Upper lobe of left lung (tissue), 6 donors: ENCODE results near the gene KCP. TPM values are rescaled to one million over a fixed set of nuclear protein-coding genes. Genes with fewer than 3 reads are reported as not detected.

Source experiments
- ATAC-seq, 2 donors: fragments of 200-7000 bp; cut with Tn5 transposase; one replicate each; pipeline ENCODE4 v1.9.1; 2022; ENCODE audit warnings: mild to moderate bottlenecking in 2 of 2, moderate library complexity in 2 of 2; ENCODE audit not compliant: low FRiP score in 2 of 2
- DNase-seq, 2 donors: peaks; one replicate each; pipeline ENCODE4 v3.0.0-alpha.2; 2019 to 2020
- H3K27ac ChIP-seq, 4 donors: fragments of 200-600 bp; sonication (generic); one replicate each; pipeline ENCODE4 v1.5.1; 2016 to 2019
- H3K27me3 ChIP-seq, 4 donors: fragments of 200-600 bp; sonication (generic); one replicate each; pipeline ENCODE4 v1.5.1; 2017 to 2019
- H3K36me3 ChIP-seq, 4 donors: fragments of 200-600 bp; sonication (generic); one replicate each; pipeline ENCODE4 v1.5.1; 2016 to 2019
- H3K4me1 ChIP-seq, 4 donors: fragments of 200-600 bp; sonication (generic); one replicate each; pipeline ENCODE4 v1.5.1; 2018 to 2019
- H3K4me3 ChIP-seq, 4 donors: fragments of 200-600 bp; sonication (generic); one replicate each; pipeline ENCODE4 v1.5.1; 2017 to 2019; ENCODE audit warnings: mild to moderate bottlenecking in 2 of 4, moderate library complexity in 1 of 4
- H3K9me3 ChIP-seq, 4 donors: fragments of 200-600 bp; sonication (generic); one replicate each; pipeline ENCODE4 v1.5.1; 2018 to 2019
- EP300 ChIP-seq, 4 donors: sonication (generic); formaldehyde crosslinking; IDR thresholded peaks; one replicate each; pipeline ENCODE4 v1.5.1; 2017; ENCODE audit warnings: antibody characterized with exemption in 4 of 4, control low read depth in 2 of 4
- POLR2A ChIP-seq, 4 donors: fragments of 450-650 bp; IDR thresholded peaks; one replicate each; pipeline ENCODE4 v1.5.1; 2016 to 2017; ENCODE audit warnings: antibody characterized with exemption in 4 of 4, mild to moderate bottlenecking in 2 of 4
- POLR2AphosphoS5 ChIP-seq, 2 donors: sonication (generic); formaldehyde crosslinking; IDR thresholded peaks; one replicate each; pipeline ENCODE4 v1.5.1; 2017; ENCODE audit warnings: antibody characterized with exemption in 2 of 2
- WGBS, 2 donors: methylation state at CpG; one replicate each; pipeline ENCODE4 v1.1.5; 2017 to 2018; 5-methylcytosine and 5-hydroxymethylcytosine counted together
- total RNA-seq, 6 donors: library from RNA; depleted of rRNA in 4 of 6; stranded (reverse); fragments of >200 nt in 4 of 6; gene quantifications; one replicate each; pipeline versions ENCODE4 v1.1.0 to v1.2.1, GENCODE V29; 2016 to 2021
- TF ChIP-seq, protein P1 (sequence below), 6 experiments: fragments of 450-650 bp in 4 of 6; fragments of 200-600 bp in 2 of 6; sonication (generic) in 2 of 6; IDR thresholded peaks; one replicate each; pipeline ENCODE4 v1.5.1; 2016 to 2019; ENCODE audit warnings: antibody characterized with exemption in 6 of 6
- donor health status: DM: no; HTN: no; CAD: no; lungs with moderate emphysema.
- donor health status: DM: no; HTN: yes; CAD: no; lungs with severe emphysema.

Gene KCP
- total RNA-seq, 6 donors from 2014 or later, result 0.15 to 2.1 (median 1.1) TPM; not detected in 1

GRCh38 chr7:128904381-128905197, 5.9 kb downstream of the KCP start:
- TF ChIP-seq EP300 (IDR thresholded peaks at IDR 0.05) (no peak), POLR2A (IDR thresholded peaks at IDR 0.05) (no peak), POLR2AphosphoS5 (IDR thresholded peaks at IDR 0.05) (no peak)
- TF ChIP-seq, protein P1, sequence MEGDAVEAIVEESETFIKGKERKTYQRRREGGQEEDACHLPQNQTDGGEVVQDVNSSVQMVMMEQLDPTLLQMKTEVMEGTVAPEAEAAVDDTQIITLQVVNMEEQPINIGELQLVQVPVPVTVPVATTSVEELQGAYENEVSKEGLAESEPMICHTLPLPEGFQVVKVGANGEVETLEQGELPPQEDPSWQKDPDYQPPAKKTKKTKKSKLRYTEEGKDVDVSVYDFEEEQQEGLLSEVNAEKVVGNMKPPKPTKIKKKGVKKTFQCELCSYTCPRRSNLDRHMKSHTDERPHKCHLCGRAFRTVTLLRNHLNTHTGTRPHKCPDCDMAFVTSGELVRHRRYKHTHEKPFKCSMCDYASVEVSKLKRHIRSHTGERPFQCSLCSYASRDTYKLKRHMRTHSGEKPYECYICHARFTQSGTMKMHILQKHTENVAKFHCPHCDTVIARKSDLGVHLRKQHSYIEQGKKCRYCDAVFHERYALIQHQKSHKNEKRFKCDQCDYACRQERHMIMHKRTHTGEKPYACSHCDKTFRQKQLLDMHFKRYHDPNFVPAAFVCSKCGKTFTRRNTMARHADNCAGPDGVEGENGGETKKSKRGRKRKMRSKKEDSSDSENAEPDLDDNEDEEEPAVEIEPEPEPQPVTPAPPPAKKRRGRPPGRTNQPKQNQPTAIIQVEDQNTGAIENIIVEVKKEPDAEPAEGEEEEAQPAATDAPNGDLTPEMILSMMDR (IDR thresholded peaks at IDR 0.05), result peak; percentile 15 to 71 (median 59)
- Histone ChIP-seq H3K36me3 (no peaks in the 10 kb centered on the region), H3K27ac (no peak overlapping the region), H3K4me3 (no peak overlapping the region), H3K27me3 (peaks cover 0 to 12% (median under 1%) of the 10 kb centered on the region in 4 donors), H3K4me1 (peaks cover 0 to 3% (median under 1%) of the 10 kb centered on the region in 4 donors), H3K9me3 (peaks cover 0 to 3% (median 0%) of the 10 kb centered on the region in 4 donors)
- DNase-seq (peak in 1 of 2 donors; percentile 57), ATAC-seq (peak in 1 of 2 donors; percentile 73)
- 28 to 38% methylated on average over 8 of the region's 8 CpGs for WGBS, 2 donors

DNA sequence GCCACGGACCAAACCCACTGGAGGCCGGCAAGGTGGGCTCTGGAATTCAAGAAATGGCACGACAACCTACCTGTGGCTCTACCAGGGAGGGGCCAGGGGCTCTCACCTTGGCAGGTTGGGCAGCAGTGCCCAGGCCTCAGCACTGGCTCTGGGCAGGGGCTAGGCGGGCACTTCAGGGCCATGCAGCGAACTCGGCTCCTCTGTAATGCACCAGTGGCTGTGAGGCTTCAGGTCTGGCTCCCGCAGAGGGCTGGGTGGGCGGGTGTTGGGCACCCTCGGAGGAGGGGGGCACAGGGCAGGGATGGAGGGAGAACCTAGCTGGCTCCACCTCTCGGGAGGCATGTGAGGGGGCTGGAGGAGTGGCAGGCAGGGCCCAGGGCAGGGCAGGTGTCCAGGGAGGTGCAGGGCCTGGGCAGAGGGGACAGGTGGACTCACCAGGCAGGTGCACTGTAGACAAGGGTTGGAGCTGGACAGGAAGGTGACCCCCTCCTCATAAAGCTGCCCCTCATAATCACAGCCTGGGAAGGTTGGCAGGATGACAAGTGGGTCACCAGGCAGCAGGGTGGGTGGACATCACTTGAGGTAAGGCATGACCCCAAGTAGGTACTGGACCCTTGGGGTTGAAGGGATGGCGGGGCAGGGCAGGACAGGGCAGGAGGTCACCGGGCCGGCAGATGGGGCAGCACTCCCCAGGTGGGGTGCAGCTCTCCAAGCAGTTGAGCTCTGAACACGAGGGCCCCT, 6.7 kb downstream of the KCP start:
- 73 to 81% methylated on average over 10 to 14 of the region's 14 CpGs for WGBS, 2 donors
- no peaks in the 10 kb centered on the region for H3K36me3 ChIP-seq
- no peak overlapping the region for H3K4me3 ChIP-seq
- H3K27me3 ChIP-seq, result peaks cover 0 to 9% (median 0%) of the 10 kb centered on the region in 4 donors
- H3K4me1 ChIP-seq, result no peaks in the 10 kb centered on the region
- H3K9me3 ChIP-seq, result peaks cover 0 to 10% (median 0%) of the 10 kb centered on the region in 4 donors
- TF ChIP-seq POLR2AphosphoS5 (IDR thresholded peaks at IDR 0.05) (no peak), POLR2A (IDR thresholded peaks at IDR 0.05) (no peak), EP300 (IDR thresholded peaks at IDR 0.05) (no peak)
- TF ChIP-seq, protein P1 (IDR thresholded peaks at IDR 0.05), result no peak
- peak in 1 of 2 donors; percentile 58 for DNase-seq
- no peak overlapping the region for H3K27ac ChIP-seq
- peak; percentile 8 to 15 for ATAC-seq

DNA sequence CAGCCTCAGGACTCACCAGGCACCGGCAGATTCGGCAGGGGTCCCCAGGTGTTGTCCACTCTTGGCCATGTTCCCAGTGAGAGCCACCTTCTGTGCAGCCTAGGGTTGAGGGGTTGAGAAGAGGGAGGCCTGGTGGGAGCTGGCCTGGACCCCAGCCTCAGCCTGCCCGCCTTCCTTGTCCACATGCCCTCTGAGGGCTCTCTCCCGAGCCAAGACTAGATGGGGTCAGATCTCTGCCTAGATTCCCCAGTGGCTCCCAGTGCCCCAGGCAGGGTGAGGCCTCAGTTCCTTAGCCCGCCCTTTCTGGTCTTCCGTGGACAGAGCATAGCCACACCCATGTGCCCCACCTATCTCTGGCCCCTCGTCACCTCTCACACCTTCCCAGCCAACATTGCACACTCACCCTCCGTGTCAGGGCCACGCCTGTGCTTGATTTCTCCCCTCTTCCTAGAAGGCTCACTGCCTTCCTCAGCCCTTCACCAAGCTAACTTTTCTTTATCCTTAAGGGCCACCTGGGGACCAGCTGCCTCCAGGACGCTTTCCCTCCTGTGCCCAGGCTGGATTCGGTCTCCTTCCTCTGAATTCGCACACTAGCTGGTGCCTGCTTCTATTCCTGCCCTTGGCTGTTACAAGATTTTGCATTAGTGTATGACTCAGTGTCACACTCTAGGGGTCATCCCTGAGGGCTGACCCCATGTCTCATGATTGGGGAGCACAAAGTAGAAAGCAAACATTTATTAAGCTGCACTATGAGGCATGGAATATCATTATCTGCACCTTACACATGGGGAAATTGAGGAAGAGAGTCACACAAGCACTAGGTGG, 7.5 kb downstream of the KCP start:
- WGBS, 2 donors, result 66 to 72% methylated on average over 9 to 12 of the region's 12 CpGs
- Histone ChIP-seq H3K9me3 (peaks cover 0 to 10% (median 0%) of the 10 kb centered on the region in 4 donors), H3K27ac (no peak overlapping the region), H3K27me3 (peaks cover 0 to 3% (median 0%) of the 10 kb centered on the region in 4 donors), H3K36me3 (no peaks in the 10 kb centered on the region), H3K4me1 (no peaks in the 10 kb centered on the region), H3K4me3 (no peak overlapping the region)
- ATAC-seq, result peak; percentile 9 to 55
- no peak for DNase-seq
- TF ChIP-seq, protein P1 (IDR thresholded peaks at IDR 0.05), result no peak
- TF ChIP-seq POLR2A (IDR thresholded peaks at IDR 0.05), result no peak
- TF ChIP-seq POLR2AphosphoS5 (IDR thresholded peaks at IDR 0.05), result no peak
- TF ChIP-seq EP300 (IDR thresholded peaks at IDR 0.05), result no peak

DNA sequence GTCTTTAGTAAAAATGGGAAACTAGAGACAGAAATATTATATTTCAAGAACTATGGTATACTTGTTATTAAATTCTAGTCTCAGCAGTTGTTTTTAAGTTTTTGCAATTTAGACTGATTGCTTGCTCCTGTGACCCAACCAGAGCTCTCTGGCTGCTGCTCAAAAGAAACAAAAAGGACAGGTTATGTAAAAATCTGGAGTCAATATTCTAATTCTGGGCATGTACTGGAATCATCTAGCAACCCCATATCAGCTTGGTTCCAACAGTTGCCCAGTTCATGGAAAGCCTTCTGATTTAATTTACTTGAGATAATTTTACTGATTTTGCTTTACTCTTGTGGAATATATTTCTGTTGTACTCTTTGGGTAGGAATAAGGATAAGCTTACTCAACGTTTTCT, 10.3 kb downstream of the KCP start:
- no peak overlapping the region for H3K4me3 ChIP-seq
- DNase-seq (no peak), ATAC-seq (no peak)
- WGBS, 2 donors, result 61 to 67% methylated on average over 1 of the region's 1 CpG
- no peaks in the 10 kb centered on the region for H3K4me1 ChIP-seq
- no peak overlapping the region for H3K27ac ChIP-seq
- H3K27me3 ChIP-seq, result no peaks in the 10 kb centered on the region
- H3K9me3 ChIP-seq, result peaks cover 0 to 10% (median 0%) of the 10 kb centered on the region in 4 donors
- H3K36me3 ChIP-seq, result no peaks in the 10 kb centered on the region
- TF ChIP-seq EP300 (IDR thresholded peaks at IDR 0.05) (no peak), POLR2A (IDR thresholded peaks at IDR 0.05) (no peak), POLR2AphosphoS5 (IDR thresholded peaks at IDR 0.05) (no peak)
- TF ChIP-seq, protein P1 (IDR thresholded peaks at IDR 0.05), result no peak
